Mucosa of stomach (tissue), 1 donor: ENCODE results near the gene WDR45B.
A peak's percentile ranks its signal among the peaks of the same experiment; 100 is the strongest.

Source experiments
- H3K27me3 ChIP-seq: one replicate; pipeline ENCODE4 v1.7.0; 2013; ENCODE audit warnings: mild to moderate bottlenecking, low read length; ENCODE audit not compliant: control insufficient read depth, insufficient read depth
- H3K36me3 ChIP-seq: one replicate; pipeline ENCODE4 v1.7.0; 2013; ENCODE audit warnings: low read length; ENCODE audit not compliant: control insufficient read depth, insufficient read depth
- H3K4me1 ChIP-seq: one replicate; pipeline ENCODE4 v1.7.0; 2013; ENCODE audit warnings: mild to moderate bottlenecking, low read length; ENCODE audit not compliant: control insufficient read depth, insufficient read depth
- H3K4me3 ChIP-seq: one replicate; pipeline ENCODE4 v1.7.0; 2013; ENCODE audit warnings: low read length
- H3K9ac ChIP-seq: one replicate; pipeline ENCODE4 v1.7.0; 2013; ENCODE audit warnings: mild to moderate bottlenecking, low read length, moderate library complexity
- H3K9me3 ChIP-seq: one replicate; pipeline ENCODE4 v1.7.0; 2013; ENCODE audit warnings: mild to moderate bottlenecking, low read length, moderate library complexity; ENCODE audit not compliant: control insufficient read depth
- donor health status: Pancreatic carcinoma.

WDR45B gene

GRCh38 chr17:82686366-82687324 is 38.4 kb upstream of the WDR45B start:
- no peaks in the 10 kb centered on the region for H3K36me3 ChIP-seq
- no peaks in the 10 kb centered on the region for H3K27me3 ChIP-seq
- no peaks in the 10 kb centered on the region for H3K9me3 ChIP-seq
- no peak overlapping the region for H3K4me3 ChIP-seq
- H3K4me1 ChIP-seq, result peaks cover 40% of the 10 kb centered on the region
- peak overlapping the region; percentile 32 for H3K9ac ChIP-seq

DNA sequence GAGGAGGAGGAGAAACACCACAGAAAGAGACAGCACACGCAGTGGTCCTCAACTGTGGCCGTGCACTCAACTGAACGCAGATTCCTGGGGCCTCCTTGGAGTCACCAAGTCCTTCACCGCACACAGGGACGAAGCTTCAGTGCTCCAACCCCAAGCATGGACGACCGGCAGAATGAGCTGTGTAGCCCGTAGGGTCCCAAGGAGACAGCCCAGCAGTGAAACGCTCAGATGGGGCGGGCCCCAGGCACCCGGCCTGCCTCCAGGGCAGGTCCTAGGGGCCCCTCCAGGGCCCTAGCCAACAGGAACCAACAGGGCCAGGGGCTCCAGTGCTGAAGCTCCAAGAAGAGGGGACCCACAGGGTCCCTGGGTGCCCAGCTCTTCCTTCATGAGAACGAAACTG is 37.0 kb upstream of the WDR45B start:
- Histone ChIP-seq H3K9me3 (no peaks in the 10 kb centered on the region), H3K4me3 (no peak overlapping the region), H3K27me3 (no peaks in the 10 kb centered on the region), H3K4me1 (peaks cover 41% of the 10 kb centered on the region), H3K36me3 (no peaks in the 10 kb centered on the region), H3K9ac (no peak overlapping the region)

- H3K36me3 ChIP-seq, result no peaks in the 10 kb centered on the region
- peak overlapping the region; percentile 62 for H3K9ac ChIP-seq
- no peak overlapping the region for H3K4me3 ChIP-seq
- no peaks in the 10 kb centered on the region for H3K27me3 ChIP-seq
- H3K9me3 ChIP-seq, result no peaks in the 10 kb centered on the region
- peaks cover 50% of the 10 kb centered on the region for H3K4me1 ChIP-seq
Observed at GRCh38 chr17:82684228-82684841, 36.1 kb upstream of the WDR45B start.

DNA sequence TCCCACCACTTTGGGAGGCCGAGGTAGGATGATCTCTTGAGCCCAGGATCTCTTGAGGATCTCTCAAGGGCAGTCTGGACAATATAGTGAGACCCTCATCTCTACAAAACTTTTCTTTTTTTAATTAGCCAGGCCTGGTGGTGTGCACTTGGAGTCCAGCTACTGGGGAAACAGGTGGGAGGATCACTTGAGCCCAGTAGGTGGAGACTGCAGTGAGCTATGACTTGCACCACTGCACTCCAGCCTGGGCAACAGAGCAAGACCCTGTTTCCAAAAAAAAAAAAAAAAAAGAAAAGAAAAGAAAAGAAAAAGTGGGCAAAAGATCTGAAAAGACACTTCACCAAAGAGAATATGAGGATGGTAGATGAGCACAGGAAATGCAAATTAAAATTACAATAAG is 35.3 kb upstream of the WDR45B start:
- no peaks in the 10 kb centered on the region for H3K27me3 ChIP-seq
- no peak overlapping the region for H3K4me3 ChIP-seq
- no peaks in the 10 kb centered on the region for H3K36me3 ChIP-seq
- H3K4me1 ChIP-seq, result peaks cover 50% of the 10 kb centered on the region
- H3K9ac ChIP-seq, result no peak overlapping the region
- H3K9me3 ChIP-seq, result no peaks in the 10 kb centered on the region

DNA sequence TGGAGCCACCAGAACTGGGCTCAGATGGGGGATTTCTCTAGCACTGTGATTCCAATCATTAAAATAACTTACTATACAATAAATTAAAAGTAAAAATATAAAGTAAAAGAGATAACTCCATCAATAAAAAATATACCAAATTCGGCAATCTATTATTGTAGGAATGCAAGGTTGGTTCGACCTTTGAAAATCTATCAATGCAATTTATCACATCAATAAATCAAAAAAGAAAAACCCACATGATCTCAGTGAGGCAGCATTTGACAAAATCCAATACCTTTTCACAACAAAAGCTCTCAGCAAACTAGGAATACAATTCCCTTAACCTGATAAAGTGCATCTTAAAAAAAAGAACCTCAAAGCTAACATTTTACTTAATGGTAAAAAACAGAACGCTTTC is 33.3 kb upstream of the WDR45B start:
- peaks cover 34% of the 10 kb centered on the region for H3K4me1 ChIP-seq
- no peak overlapping the region for H3K4me3 ChIP-seq
- no peaks in the 10 kb centered on the region for H3K9me3 ChIP-seq
- no peaks in the 10 kb centered on the region for H3K27me3 ChIP-seq
- no peak overlapping the region for H3K9ac ChIP-seq
- H3K36me3 ChIP-seq, result no peaks in the 10 kb centered on the region

DNA sequence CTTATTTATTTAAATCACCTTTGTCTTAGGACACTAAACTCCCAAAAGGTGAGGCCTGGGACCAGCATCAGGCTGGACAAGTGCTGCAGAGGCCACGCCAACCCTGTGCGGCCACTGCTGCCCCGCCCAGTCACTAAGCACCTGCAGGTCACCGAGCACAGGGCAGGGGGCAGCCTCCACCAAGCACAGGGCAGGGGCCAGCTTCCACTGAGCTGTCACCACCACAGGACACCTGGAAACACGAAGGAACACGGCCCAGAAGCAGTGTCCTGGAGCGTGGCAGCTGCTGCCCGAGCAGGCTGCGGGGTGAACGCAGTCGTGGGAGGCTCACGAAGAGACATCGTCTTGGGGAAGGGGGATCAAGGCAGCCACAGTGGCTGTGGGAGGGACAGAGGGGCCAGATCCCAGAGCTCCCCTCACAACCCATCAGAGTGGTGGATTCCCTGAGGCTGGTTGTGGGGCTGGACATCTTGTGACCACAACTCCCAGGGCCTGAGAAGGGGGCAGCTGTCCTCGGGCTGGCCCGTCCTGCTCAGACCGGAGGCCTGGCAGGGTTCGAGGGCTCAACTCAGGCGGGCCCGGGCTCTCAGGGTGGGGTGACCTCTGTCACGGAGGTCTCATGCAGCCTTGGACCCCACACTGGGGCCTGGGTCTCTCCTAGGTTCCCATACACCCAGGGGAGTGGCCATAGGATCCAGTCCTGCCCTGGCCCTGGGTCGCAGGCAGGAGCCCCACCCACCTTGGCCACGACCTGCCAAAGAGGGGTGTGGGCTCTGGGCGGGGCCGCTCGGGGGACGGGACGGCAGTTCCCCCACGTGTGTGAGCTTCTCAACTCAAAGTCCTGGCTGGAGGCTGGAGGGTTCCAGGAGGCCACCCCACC is 31.6 kb upstream of the WDR45B start:
- Histone ChIP-seq H3K4me1 (peaks cover 24% of the 10 kb centered on the region), H3K4me3 (no peak overlapping the region), H3K9ac (peak overlapping the region; percentile 18), H3K36me3 (no peaks in the 10 kb centered on the region), H3K27me3 (no peaks in the 10 kb centered on the region), H3K9me3 (no peaks in the 10 kb centered on the region)

DNA sequence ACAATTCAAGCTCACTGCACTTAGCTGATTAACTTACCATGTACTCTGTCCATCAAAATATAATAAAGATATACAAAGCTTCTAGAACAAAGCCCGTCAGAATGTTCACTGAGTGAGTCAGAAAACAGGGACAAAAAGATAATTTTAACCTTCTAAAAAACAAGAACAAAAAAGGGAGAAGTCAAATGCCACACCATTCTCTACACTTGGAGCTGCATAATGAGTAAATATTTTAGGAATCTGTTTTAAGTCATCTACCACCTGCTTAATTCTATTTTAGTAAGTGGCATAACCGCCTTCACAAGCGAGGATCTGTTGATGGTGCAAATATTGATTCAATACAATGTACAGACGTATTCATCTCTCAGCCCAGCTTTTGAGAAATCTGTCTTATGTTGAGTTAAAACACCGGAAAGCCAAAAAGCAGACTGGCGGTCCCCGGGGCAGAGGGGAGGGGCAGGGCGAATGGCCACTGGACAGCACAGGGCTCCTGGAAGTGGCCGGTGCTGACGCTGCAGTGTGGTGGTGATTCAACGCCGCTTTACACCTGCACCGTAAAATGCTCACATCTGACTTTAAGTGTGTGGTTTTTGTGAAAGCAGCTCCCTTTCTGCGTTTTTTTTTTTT is 30.1 kb upstream of the WDR45B start:
- Histone ChIP-seq H3K36me3 (no peaks in the 10 kb centered on the region), H3K9me3 (no peaks in the 10 kb centered on the region), H3K9ac (no peak overlapping the region), H3K27me3 (no peaks in the 10 kb centered on the region), H3K4me3 (no peak overlapping the region), H3K4me1 (peaks cover 12% of the 10 kb centered on the region)

- H3K4me1 ChIP-seq, result peaks cover 19% of the 10 kb centered on the region
- no peaks in the 10 kb centered on the region for H3K27me3 ChIP-seq
- no peaks in the 10 kb centered on the region for H3K9me3 ChIP-seq
- H3K9ac ChIP-seq, result no peak overlapping the region
- no peaks in the 10 kb centered on the region for H3K36me3 ChIP-seq
- no peak overlapping the region for H3K4me3 ChIP-seq
Observed at GRCh38 chr17:82677353-82677925, 29.2 kb upstream of the WDR45B start.

DNA sequence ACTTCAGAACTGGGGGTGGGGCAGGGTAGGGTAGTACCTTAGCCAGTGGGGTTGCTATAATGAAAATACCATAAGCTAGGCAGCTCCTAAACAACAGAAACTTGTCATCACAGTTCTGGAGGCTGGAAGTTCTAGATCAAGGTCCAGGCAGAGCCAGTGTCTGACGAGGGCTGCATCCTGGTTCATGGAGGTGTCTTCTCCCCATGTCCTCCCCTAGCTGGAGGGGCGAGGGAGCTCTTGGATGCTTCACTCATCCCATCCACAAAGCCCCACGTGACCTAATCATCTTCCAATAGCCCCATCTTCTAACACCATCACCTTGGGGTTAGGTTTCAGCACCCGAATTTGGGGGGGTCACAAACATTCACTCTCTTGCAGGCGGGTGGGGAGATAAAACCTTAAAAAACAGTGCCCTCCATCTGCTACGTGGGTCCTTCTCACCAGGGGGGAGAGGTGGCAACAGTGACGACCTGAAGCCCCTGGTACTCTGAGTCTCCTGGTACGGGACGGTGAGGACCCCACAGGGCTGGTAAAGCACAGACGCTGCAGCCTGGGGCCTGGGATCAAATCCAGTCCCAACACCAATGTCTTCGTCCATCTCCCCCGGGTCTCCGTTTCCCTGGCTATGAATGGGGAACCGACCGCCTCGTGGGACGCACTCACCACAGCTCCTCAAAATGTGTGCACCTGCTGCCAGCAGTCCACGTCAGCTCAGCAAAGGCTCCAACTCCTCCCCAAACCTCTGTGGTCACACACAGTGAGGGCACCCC is 27.4 kb upstream of the WDR45B start:
- H3K9me3 ChIP-seq, result no peaks in the 10 kb centered on the region
- peaks cover 29% of the 10 kb centered on the region for H3K4me1 ChIP-seq
- no peaks in the 10 kb centered on the region for H3K27me3 ChIP-seq
- no peaks in the 10 kb centered on the region for H3K36me3 ChIP-seq
- H3K4me3 ChIP-seq, result no peak overlapping the region
- no peak overlapping the region for H3K9ac ChIP-seq

DNA sequence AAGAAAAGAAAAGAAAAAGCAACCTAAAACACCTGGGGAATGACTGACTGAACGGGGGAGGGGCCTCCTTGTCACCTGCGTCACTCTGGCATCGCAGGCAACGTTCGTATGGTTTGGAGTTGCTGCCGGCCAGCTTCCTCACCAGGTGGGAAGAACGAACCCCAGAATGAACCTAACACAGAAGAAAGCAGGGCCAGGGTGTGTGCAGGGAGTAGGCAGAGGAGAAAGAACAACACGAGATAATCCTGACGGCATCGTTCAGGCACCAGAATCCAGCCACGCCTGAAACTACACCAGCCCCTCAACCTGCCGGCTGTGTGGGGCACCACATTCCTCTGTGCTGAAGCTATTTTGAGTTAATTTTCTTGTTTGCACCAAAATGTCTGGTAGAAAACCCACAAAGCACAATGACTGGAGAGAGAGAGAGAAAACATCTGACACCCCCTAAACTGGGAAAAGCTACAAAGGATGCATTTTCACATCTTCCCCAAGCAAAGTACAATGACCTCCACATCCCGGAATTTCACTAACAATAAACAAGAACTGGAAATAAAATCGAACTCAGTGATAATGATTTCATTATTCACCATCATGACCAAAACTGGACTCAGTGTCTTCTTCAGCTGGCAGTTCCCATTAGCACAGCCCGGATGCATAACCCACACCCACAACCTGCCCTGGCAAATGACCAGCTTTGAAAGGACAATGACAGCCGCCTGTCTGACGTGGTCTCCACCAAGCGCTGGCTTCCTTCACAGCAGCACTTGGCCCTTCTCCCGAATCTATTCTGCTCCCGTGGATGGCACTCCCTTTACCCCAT is 26.6 kb upstream of the WDR45B start:
- H3K4me1 ChIP-seq, result peaks cover 25% of the 10 kb centered on the region
- no peaks in the 10 kb centered on the region for H3K9me3 ChIP-seq
- H3K36me3 ChIP-seq, result no peaks in the 10 kb centered on the region
- H3K9ac ChIP-seq, result no peak overlapping the region
- H3K4me3 ChIP-seq, result no peak overlapping the region
- no peaks in the 10 kb centered on the region for H3K27me3 ChIP-seq
